ENCODE results near the gene FAT1.

FAT1 gene

GRCh38 chr4:186765673-186766546 lies 42.3 kb upstream of the FAT1 start:
- TF ChIP-seq CREB1 (IDR thresholded peaks at IDR 0.05; ENCODE audit: low read depth), result no peak
- TF ChIP-seq CEBPB (IDR thresholded peaks at IDR 0.05), result no peak
- TF ChIP-seq FOXM1 (IDR thresholded peaks at IDR 0.05; ENCODE audit: borderline replicate concordance, low read depth), result no peak
- no peak for TF ChIP-seq MAX (IDR thresholded peaks at IDR 0.05)
- TF ChIP-seq EP300 (IDR thresholded peaks at IDR 0.05; ENCODE audit: borderline replicate concordance), result no peak
- no peak for TF ChIP-seq TAF1 (IDR thresholded peaks at IDR 0.05; ENCODE audit: low read depth)
- TF ChIP-seq NFIC (IDR thresholded peaks at IDR 0.05), result no peak
- no peak for TF ChIP-seq YY1 (IDR thresholded peaks at IDR 0.05; ENCODE audit: low read depth)
- no peak for TF ChIP-seq ZBTB7A (IDR thresholded peaks at IDR 0.05; ENCODE audit: low read depth)
- no peak for TF ChIP-seq TCF12 (IDR thresholded peaks at IDR 0.05; ENCODE audit: low read depth)
- no peak for TF ChIP-seq EGR1 (IDR thresholded peaks at IDR 0.05)
- TF ChIP-seq RAD21 (IDR thresholded peaks at IDR 0.05; ENCODE audit: low read depth), result no peak
- no peak for TF ChIP-seq TEAD4 (IDR thresholded peaks at IDR 0.05)
- no peak for TF ChIP-seq REST (IDR thresholded peaks at IDR 0.05; ENCODE audit: low read depth)
- TF ChIP-seq USF1 (IDR thresholded peaks at IDR 0.05), result no peak

- TF ChIP-seq TEAD4 (IDR thresholded peaks at IDR 0.05) (no peak), EP300 (IDR thresholded peaks at IDR 0.05; ENCODE audit: borderline replicate concordance) (no peak), RAD21 (IDR thresholded peaks at IDR 0.05; ENCODE audit: low read depth) (no peak), USF1 (IDR thresholded peaks at IDR 0.05) (no peak), ZBTB7A (IDR thresholded peaks at IDR 0.05; ENCODE audit: low read depth) (no peak)
Observed at GRCh38 chr4:186765138-186765537, 41.5 kb upstream of the FAT1 start.

GRCh38 chr4:186764457-186764856 lies 40.8 kb upstream of the FAT1 start:
- TF ChIP-seq CEBPB (IDR thresholded peaks at IDR 0.05) (no peak), EP300 (IDR thresholded peaks at IDR 0.05; ENCODE audit: borderline replicate concordance) (no peak), EGR1 (IDR thresholded peaks at IDR 0.05) (no peak), TCF12 (IDR thresholded peaks at IDR 0.05; ENCODE audit: low read depth) (no peak)

- TF ChIP-seq ZBTB7A (IDR thresholded peaks at IDR 0.05; ENCODE audit: low read depth) (no peak), CREB1 (IDR thresholded peaks at IDR 0.05; ENCODE audit: low read depth) (no peak), EP300 (IDR thresholded peaks at IDR 0.05; ENCODE audit: borderline replicate concordance) (no peak), NFIC (IDR thresholded peaks at IDR 0.05) (no peak), YY1 (IDR thresholded peaks at IDR 0.05; ENCODE audit: low read depth) (no peak), MAX (IDR thresholded peaks at IDR 0.05) (no peak), TEAD4 (IDR thresholded peaks at IDR 0.05) (no peak), REST (IDR thresholded peaks at IDR 0.05; ENCODE audit: low read depth) (no peak), TCF12 (IDR thresholded peaks at IDR 0.05; ENCODE audit: low read depth) (no peak), FOXM1 (IDR thresholded peaks at IDR 0.05; ENCODE audit: borderline replicate concordance, low read depth) (no peak), CEBPB (IDR thresholded peaks at IDR 0.05) (no peak), RAD21 (IDR thresholded peaks at IDR 0.05; ENCODE audit: low read depth) (no peak), EGR1 (IDR thresholded peaks at IDR 0.05) (no peak)
Observed at GRCh38 chr4:186762865-186763264, 39.2 kb upstream of the FAT1 start.

GRCh38 chr4:186762361-186762760 lies 38.7 kb upstream of the FAT1 start:
- no peak for TF ChIP-seq EGR1 (IDR thresholded peaks at IDR 0.05)
- no peak for TF ChIP-seq FOXM1 (IDR thresholded peaks at IDR 0.05; ENCODE audit: borderline replicate concordance, low read depth)
- no peak for TF ChIP-seq TCF12 (IDR thresholded peaks at IDR 0.05; ENCODE audit: low read depth)
- no peak for TF ChIP-seq NFIC (IDR thresholded peaks at IDR 0.05)

- TF ChIP-seq FOXM1 (IDR thresholded peaks at IDR 0.05; ENCODE audit: borderline replicate concordance, low read depth) (no peak), EP300 (IDR thresholded peaks at IDR 0.05; ENCODE audit: borderline replicate concordance) (no peak), TEAD4 (IDR thresholded peaks at IDR 0.05) (no peak), CEBPB (IDR thresholded peaks at IDR 0.05) (no peak)
Observed at GRCh38 chr4:186761393-186761792, 37.7 kb upstream of the FAT1 start.
